ENCODE data around the gene NRG3.

Gene NRG3

GRCh38 chr10:82162549-82163195 lies 287.7 kb downstream of the NRG3 start:
- ATAC-seq (no peak), DNase-seq (ENCODE audit: low spot score in 2 of 2) (no peak)
- peaks cover 17% of the 10 kb centered on the region for H3K9me3 Mint-ChIP-seq
- H3K4me3 Mint-ChIP-seq, result no peak overlapping the region
- no peaks in the 10 kb centered on the region for H3K36me3 Mint-ChIP-seq
- no peaks in the 10 kb centered on the region for H3K4me1 Mint-ChIP-seq
- H3K27ac Mint-ChIP-seq, result no peak overlapping the region

DNA sequence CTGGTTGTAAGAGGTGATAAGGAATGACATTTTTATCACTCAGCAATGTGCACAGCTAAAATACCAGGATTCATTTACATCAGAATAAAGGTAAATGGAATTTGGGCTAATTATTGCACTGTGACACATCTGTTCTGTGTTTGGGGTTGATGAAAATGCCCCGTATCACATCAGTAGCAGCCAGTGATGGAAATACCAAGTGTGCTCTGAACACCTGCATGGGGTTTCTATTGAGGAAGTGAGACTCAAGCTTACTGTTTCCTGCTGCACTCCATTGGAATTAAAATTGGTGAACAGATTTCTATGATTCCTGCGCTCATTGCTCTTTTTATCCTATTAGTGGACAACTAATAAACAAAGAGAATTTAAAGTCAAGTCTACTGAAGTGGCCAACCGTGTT lies 296.9 kb downstream of the NRG3 start:
- H3K9me3 Mint-ChIP-seq, result peaks cover 11% of the 10 kb centered on the region
- ATAC-seq, result no peak

GRCh38 chr10:82176587-82176986 lies 301.6 kb downstream of the NRG3 start:
- Mint-ChIP-seq H3K9me3 (peaks cover 16% of the 10 kb centered on the region), H3K36me3 (no peaks in the 10 kb centered on the region), H3K4me3 (no peak overlapping the region), H3K27ac (no peak overlapping the region), H3K4me1 (no peaks in the 10 kb centered on the region)
- DNase-seq (ENCODE audit: low spot score in 2 of 2) (no peak), ATAC-seq (no peak)

More for the DNA sequence above, 296.9 kb downstream of the NRG3 start:
- no peak for DNase-seq (ENCODE audit: low spot score in 2 of 2)
- Mint-ChIP-seq H3K4me3 (no peak overlapping the region), H3K4me1 (no peaks in the 10 kb centered on the region), H3K27ac (no peak overlapping the region), H3K36me3 (no peaks in the 10 kb centered on the region)

DNA sequence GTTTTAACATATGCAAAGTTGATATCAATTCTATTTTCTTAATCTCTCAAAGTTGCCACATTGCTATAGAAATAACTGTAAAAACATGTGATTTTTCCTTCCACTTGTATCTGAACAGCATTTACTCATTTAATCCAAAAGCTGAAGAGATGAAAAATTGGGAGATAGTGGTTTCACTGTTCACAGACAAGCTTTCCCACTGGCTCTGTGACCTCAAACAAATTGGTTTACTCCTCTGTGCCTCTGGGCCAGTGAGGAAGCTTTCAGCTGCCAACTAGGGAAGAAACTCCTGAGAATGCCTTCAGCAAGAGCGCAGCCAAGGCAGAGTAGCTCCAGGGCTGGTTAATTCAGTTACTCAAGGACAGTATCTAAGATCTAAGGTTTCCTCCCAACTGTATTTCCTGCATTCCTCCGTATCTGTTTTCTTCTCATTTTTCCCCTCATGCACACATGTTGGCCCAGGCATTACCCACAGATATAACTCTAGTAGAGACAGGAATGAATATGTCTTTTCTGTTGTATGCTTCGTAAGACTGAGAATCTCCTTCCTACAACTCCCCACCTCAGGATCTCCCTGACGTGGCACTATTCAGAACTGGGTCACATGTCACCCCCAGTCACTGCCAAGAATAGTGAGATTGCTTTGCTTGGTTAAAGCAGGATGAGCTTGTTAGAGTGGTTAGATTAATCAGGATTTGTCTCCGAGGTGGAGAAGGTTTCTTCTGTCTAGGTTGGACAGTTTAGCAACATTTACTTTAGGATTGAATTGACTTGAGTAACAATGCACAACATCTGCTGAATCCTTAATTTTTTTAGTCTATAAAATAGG lies 315.7 kb downstream of the NRG3 start:
- DNase-seq (ENCODE audit: low spot score in 2 of 2) (no peak), ATAC-seq (no peak)
- Mint-ChIP-seq H3K4me3 (no peak overlapping the region), H3K4me1 (no peaks in the 10 kb centered on the region), H3K9me3 (peaks cover 8% of the 10 kb centered on the region), H3K27ac (no peak overlapping the region), H3K36me3 (no peaks in the 10 kb centered on the region)

- Mint-ChIP-seq H3K36me3 (no peaks in the 10 kb centered on the region), H3K27ac (no peak overlapping the region), H3K9me3 (peaks cover 9% of the 10 kb centered on the region), H3K4me1 (no peaks in the 10 kb centered on the region), H3K4me3 (no peak overlapping the region)
- DNase-seq (ENCODE audit: low spot score in 2 of 2) (no peak), ATAC-seq (no peak)
Measured at GRCh38 chr10:82191653-82192052, 316.7 kb downstream of the NRG3 start.

GRCh38 chr10:82192665-82193064 lies 317.7 kb downstream of the NRG3 start:
- no peak overlapping the region for H3K27ac Mint-ChIP-seq

DNA sequence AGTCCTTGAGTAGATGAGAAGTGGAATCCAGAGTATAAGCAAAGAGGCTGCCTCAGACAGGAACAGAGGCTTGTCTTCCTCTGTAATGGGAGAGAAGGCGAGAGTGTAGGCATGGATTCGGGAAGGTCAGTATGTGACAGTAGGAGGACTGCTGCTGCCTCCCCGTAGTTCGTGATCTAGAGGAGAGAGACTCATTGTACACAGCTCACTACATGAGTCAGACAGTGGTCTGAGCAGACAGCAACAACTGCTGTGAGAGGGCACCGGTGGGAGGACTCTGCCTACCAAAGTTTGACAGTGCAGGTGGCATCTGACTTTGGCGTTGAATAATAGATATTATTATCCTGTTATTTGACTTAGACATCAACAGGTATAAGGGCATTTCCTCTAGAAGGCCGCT lies 319.4 kb downstream of the NRG3 start:
- H3K36me3 Mint-ChIP-seq, result no peaks in the 10 kb centered on the region
- H3K4me3 Mint-ChIP-seq, result no peak overlapping the region
- ATAC-seq (no peak), DNase-seq (ENCODE audit: low spot score in 2 of 2) (no peak)
- H3K27ac Mint-ChIP-seq, result no peak overlapping the region
- H3K4me1 Mint-ChIP-seq, result no peaks in the 10 kb centered on the region
- peaks cover 6% of the 10 kb centered on the region for H3K9me3 Mint-ChIP-seq

More at GRCh38 chr10:82192665-82193064, 317.7 kb downstream of the NRG3 start:
- DNase-seq (ENCODE audit: low spot score in 2 of 2) (no peak), ATAC-seq (no peak)
- Mint-ChIP-seq H3K4me3 (no peak overlapping the region), H3K9me3 (peaks cover 9% of the 10 kb centered on the region), H3K36me3 (no peaks in the 10 kb centered on the region), H3K4me1 (no peaks in the 10 kb centered on the region)

DNA sequence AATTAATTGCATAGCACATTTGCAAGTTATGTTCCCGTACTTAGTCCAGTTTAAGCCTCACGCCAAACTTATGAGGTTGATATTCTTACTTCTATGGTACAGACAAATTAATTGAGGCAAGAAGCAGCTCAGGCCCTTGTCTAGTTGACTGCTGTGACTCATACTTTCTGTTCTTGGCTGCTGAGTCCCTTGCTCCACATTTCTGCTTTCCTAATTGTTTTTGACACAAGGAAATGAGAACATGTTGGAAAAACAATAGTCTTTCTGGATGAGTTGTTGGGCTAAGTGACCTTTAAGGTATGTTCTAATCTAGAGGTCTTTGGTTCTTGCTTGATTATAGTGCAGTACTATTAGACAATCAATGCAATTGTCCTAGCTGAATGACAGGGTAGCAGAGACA lies 331.8 kb downstream of the NRG3 start:
- ATAC-seq (no peak), DNase-seq (ENCODE audit: low spot score in 2 of 2) (no peak)
- H3K4me1 Mint-ChIP-seq, result no peaks in the 10 kb centered on the region
- no peak overlapping the region for H3K4me3 Mint-ChIP-seq
- no peak overlapping the region for H3K27ac Mint-ChIP-seq
- H3K36me3 Mint-ChIP-seq, result no peaks in the 10 kb centered on the region
- H3K9me3 Mint-ChIP-seq, result peaks cover 17% of the 10 kb centered on the region

- ATAC-seq (no peak), DNase-seq (ENCODE audit: low spot score in 2 of 2) (no peak)
- no peaks in the 10 kb centered on the region for H3K4me1 Mint-ChIP-seq
- H3K9me3 Mint-ChIP-seq, result peaks cover 11% of the 10 kb centered on the region
- H3K4me3 Mint-ChIP-seq, result no peak overlapping the region
- H3K36me3 Mint-ChIP-seq, result no peaks in the 10 kb centered on the region
- no peak overlapping the region for H3K27ac Mint-ChIP-seq
Measured at GRCh38 chr10:82208726-82209125, 333.7 kb downstream of the NRG3 start.

DNA sequence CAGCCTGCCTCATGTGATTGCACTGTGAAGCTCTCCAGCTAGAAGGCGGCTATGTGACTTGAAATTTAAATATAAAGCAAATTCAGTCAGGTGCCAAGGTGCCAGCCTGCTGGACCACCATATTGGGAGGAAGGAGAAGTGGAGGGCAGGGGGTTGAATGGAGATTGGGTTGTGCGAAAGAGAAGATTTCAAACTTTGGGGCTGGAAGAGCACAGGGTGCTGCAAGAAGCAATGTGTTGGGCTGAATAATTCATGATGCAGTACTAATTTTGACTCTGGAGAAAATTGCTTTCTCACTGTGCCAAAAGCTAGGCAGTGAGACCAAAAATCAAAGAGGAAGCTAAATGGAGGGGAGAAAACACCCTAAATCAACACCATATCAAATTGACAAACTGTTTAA lies 335.3 kb downstream of the NRG3 start:
- no peak for ATAC-seq
- no peaks in the 10 kb centered on the region for H3K36me3 Mint-ChIP-seq
- H3K27ac Mint-ChIP-seq, result no peak overlapping the region
- no peak for DNase-seq (ENCODE audit: low spot score in 2 of 2)
- no peak overlapping the region for H3K4me3 Mint-ChIP-seq
- peaks cover 12% of the 10 kb centered on the region for H3K9me3 Mint-ChIP-seq
- H3K4me1 Mint-ChIP-seq, result no peaks in the 10 kb centered on the region

DNA sequence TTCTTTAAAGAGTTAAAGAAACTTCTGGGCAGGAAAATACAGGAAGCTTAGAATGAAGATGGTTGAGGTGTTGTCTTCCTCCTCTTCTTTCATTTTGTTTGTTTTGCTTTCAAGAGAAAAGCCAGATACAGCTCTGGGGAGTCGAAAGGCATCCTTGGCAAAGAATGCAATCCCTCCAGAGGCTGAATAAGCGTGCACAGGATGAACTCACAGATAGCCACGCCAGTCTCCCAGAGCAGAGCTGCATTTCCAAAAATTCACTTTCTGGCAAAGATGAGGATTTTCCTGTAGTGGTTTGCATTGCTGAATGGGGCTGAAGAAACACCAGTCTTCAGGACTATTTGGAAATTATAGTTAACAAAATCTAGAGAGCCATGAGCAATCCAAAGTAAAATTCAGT lies 336.4 kb downstream of the NRG3 start:
- Mint-ChIP-seq H3K4me3 (no peak overlapping the region), H3K36me3 (no peaks in the 10 kb centered on the region), H3K9me3 (peaks cover 8% of the 10 kb centered on the region), H3K27ac (no peak overlapping the region), H3K4me1 (no peaks in the 10 kb centered on the region)
- ATAC-seq (no peak), DNase-seq (ENCODE audit: low spot score in 2 of 2) (no peak)

DNA sequence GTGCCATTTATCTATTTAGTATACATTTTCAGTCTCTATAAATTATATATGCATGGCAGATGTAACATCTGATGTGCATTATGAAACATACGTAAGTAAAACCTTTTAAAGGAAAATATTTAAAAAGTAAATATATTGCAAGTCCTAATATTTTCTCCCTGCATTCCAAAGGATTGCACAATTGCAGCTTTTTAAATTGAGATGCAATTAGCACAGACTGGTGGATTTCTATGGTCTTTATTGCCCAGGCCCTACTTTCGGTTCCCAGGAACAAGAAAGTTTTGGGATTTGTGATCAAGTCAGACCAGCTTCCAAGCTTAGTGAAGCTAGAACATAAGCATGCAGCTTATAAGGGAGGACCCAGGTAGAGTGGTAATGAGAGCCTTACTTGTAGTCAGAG lies 337.8 kb downstream of the NRG3 start:
- DNase-seq (ENCODE audit: low spot score in 2 of 2) (no peak), ATAC-seq (no peak)
- Mint-ChIP-seq H3K4me1 (no peaks in the 10 kb centered on the region), H3K9me3 (peaks cover 6% of the 10 kb centered on the region), H3K4me3 (no peak overlapping the region), H3K36me3 (no peaks in the 10 kb centered on the region), H3K27ac (no peak overlapping the region)

DNA sequence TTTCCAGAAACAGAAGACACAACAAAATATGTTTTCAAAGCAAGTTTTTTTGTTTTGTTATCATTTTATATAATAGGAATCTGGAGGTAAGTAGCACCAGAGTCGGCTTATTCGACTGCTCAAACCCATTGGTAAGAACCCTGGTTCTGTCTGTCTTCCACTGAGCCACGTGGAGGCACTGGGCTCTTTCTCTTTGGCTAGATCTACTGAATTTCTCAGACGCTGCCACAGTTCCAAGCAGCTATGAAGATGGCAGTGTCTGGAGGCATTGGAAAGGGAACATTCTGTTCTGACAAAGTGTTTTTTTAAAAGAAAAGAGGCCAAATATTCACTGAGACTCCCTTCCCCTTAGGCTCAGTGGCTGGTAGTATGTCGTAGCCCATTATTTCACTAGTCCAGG lies 338.8 kb downstream of the NRG3 start:
- Mint-ChIP-seq H3K4me1 (no peaks in the 10 kb centered on the region), H3K4me3 (no peak overlapping the region), H3K27ac (no peak overlapping the region), H3K36me3 (no peaks in the 10 kb centered on the region), H3K9me3 (peaks cover 14% of the 10 kb centered on the region)
- ATAC-seq, result no peak
- DNase-seq (ENCODE audit: low spot score in 2 of 2), result no peak

DNA sequence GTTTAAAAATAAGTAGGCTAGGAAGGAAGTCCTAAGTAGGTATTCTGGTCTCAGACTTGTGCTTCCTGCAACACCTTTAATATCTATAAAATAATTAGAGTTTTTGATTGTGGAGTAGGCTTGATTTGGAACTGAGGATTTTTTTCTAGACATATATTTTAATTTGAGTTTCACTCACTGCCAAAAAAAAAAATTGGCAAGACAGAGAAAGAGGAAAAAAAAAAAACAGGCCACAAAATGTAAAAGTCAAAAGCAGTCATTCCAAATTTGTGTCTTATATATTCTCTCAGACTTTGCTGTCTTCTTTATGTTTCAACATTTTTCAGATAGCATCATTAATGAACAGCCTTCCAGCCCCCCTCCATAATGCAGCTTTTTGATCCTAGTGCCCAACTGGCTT lies 346.1 kb downstream of the NRG3 start:
- Mint-ChIP-seq H3K9me3 (peaks cover 21% of the 10 kb centered on the region), H3K4me3 (no peak overlapping the region), H3K4me1 (no peaks in the 10 kb centered on the region), H3K36me3 (no peaks in the 10 kb centered on the region), H3K27ac (no peak overlapping the region)
- ATAC-seq (no peak), DNase-seq (ENCODE audit: low spot score in 2 of 2) (no peak)

DNA sequence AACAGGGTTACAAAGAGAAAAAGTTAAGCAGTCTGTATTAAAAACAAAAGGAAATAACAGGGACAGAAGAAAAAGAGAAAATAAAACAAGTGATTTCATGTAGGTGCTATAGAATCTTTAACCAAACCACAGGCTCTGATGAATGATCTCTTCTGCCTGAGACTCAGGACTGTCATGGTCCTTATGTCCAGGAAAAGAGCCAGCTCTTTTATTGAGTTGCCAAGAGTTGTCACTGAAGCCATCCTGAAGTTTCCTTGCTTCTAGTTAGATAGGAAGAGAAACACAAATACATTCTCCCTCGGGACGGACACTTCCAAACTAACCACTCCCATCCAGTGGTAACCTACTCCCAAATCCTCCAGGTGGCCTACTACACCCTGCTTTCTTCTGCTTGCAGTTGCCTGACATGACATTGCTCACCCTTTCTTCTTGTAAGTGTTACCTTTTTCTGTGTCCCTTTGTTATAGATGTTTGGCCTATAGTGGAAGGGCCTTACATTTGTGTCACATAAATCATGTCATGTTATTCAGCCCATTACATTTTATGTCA lies 346.7 kb downstream of the NRG3 start:
- H3K36me3 Mint-ChIP-seq, result no peaks in the 10 kb centered on the region
- no peak overlapping the region for H3K4me3 Mint-ChIP-seq
- ATAC-seq, result no peak
- no peak overlapping the region for H3K27ac Mint-ChIP-seq
- no peaks in the 10 kb centered on the region for H3K4me1 Mint-ChIP-seq
- no peak for DNase-seq (ENCODE audit: low spot score in 2 of 2)
- peaks cover 21% of the 10 kb centered on the region for H3K9me3 Mint-ChIP-seq

GRCh38 chr10:82228701-82229100 lies 353.7 kb downstream of the NRG3 start:
- Mint-ChIP-seq H3K36me3 (no peaks in the 10 kb centered on the region), H3K4me3 (no peak overlapping the region), H3K9me3 (peaks cover 13% of the 10 kb centered on the region), H3K4me1 (no peaks in the 10 kb centered on the region), H3K27ac (no peak overlapping the region)
- DNase-seq (ENCODE audit: low spot score in 2 of 2) (no peak), ATAC-seq (no peak)
